ENCODE data around the gene FFAR2.
"Not testable (repeated sequence)": the region's sequence is repeated elsewhere in the genome, so short reads cannot be mapped to it uniquely, and the experiment has no call there.

FFAR2 gene

GRCh38 chr19:35447606-35448469, at the start of gene FFAR2:
FFAR2 (plus strand) TSS chr19:35448257; CDS start chr19:35449715, 1,458 bp downstream.
- no peak for DNase-seq

- no peak for DNase-seq
These were observed 49.5 kb upstream of the FFAR2 start for GRCh38 chr19:35398570-35398969.

- no peak for DNase-seq
These were observed 48.8 kb upstream of the FFAR2 start for GRCh38 chr19:35399231-35399630.

GRCh38 chr19:35399948-35400772, 47.9 kb upstream of the FFAR2 start:
- no peak for DNase-seq

GRCh38 chr19:35400773-35401100, 47.3 kb upstream of the FFAR2 start:
- no peak for DNase-seq

GRCh38 chr19:35401416-35401815, 46.6 kb upstream of the FFAR2 start:
- DNase-seq: not testable (repeated sequence)

GRCh38 chr19:35403116-35403760, 44.8 kb upstream of the FFAR2 start:
- no peak for DNase-seq

- no peak for DNase-seq
These were observed 43.0 kb upstream of the FFAR2 start for GRCh38 chr19:35404879-35405622.

GRCh38 chr19:35407619-35408018, 40.4 kb upstream of the FFAR2 start:
- no peak for DNase-seq

GRCh38 chr19:35408284-35409171, 39.5 kb upstream of the FFAR2 start:
- no peak for DNase-seq

- no peak for DNase-seq
These were observed 38.9 kb upstream of the FFAR2 start for GRCh38 chr19:35409191-35409590.

GRCh38 chr19:35410487-35410886, 37.6 kb upstream of the FFAR2 start:
- no peak for DNase-seq

GRCh38 chr19:35414442-35414841, 33.6 kb upstream of the FFAR2 start:
- no peak for DNase-seq

GRCh38 chr19:35416331-35416730, 31.7 kb upstream of the FFAR2 start:
- no peak for DNase-seq

GRCh38 chr19:35417278-35417677, 30.8 kb upstream of the FFAR2 start:
- DNase-seq: no peak

- DNase-seq: no peak
These were observed 30.1 kb upstream of the FFAR2 start for GRCh38 chr19:35417713-35418534.

GRCh38 chr19:35419046-35419445, 29.0 kb upstream of the FFAR2 start:
- no peak for DNase-seq

GRCh38 chr19:35419805-35420204, 28.3 kb upstream of the FFAR2 start:
- no peak for DNase-seq

GRCh38 chr19:35421362-35421761, 26.7 kb upstream of the FFAR2 start:
- no peak for DNase-seq

GRCh38 chr19:35423406-35423805, 24.7 kb upstream of the FFAR2 start:
- not testable (repeated sequence) for DNase-seq

GRCh38 chr19:35425682-35426081, 22.4 kb upstream of the FFAR2 start:
- no peak for DNase-seq
